Lower leg skin (tissue), 3 donors: Measurements from ENCODE around the gene ARFIP1.

Experiments
- CTCF ChIP-seq, 3 donors: fragments of 450-650 bp; IDR thresholded peaks; one replicate each; pipeline ENCODE4 v1.5.1; 2016; ENCODE audit warnings: antibody characterized with exemption in 3 of 3, mild to moderate bottlenecking in 3 of 3, moderate library complexity in 2 of 3
- POLR2A ChIP-seq, 2 donors: fragments of 450-650 bp; IDR thresholded peaks; one replicate each; pipeline ENCODE4 v1.6.1; 2016 to 2017; ENCODE audit warnings: antibody characterized with exemption in 2 of 2, mild to moderate bottlenecking in 1 of 2, moderate library complexity in 1 of 2

DNA sequence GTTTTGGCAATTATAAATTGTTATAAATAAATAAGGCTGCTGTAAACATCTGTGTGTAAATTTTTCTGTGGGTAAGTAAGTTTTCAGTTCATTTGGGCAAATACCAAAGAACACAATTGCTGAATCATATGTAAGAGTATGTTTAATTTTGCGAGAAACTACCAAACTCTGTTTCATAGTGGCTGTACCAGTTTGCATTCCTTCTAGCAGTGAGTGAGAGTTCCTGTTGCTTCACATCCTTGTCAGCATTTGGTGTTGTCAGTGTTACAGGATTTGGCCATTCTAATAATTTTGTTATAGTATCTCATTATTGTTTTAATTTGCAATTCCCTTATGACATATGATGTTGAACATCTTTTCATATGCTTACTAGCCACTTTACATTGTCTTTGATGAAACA, 48.4 kb downstream of the ARFIP1 start:
- TF ChIP-seq CTCF (IDR thresholded peaks at IDR 0.05) (no peak), POLR2A (IDR thresholded peaks at IDR 0.05) (no peak)
